Astrocyte (in vitro differentiated cells and primary cell): ENCODE data around the gene GBF1. TPM values are rescaled to one million over a fixed set of nuclear protein-coding genes. Genes with fewer than 3 reads are reported as not detected.

Source experiments
- DNase-seq: peaks from one replicate; pipeline ENCODE4 v3.0.0-alpha.2; 2010; ENCODE audit warnings: low read depth
- FAIRE-seq: peaks from 2 replicates; lab custom pipeline; 2011; peaks lifted over from hg19 to GRCh38; lab: Jason Lieb, UNC
- H2AFZ ChIP-seq: 2 replicates; pipeline ENCODE4 v1.6.0; 2012; ENCODE audit warnings: low read depth, low read length, inconsistent platforms
- H3K27ac ChIP-seq: 2 replicates; pipeline ENCODE4 v1.5.1; 2011; ENCODE audit warnings: low read depth, low read length, inconsistent platforms
- H3K27me3 ChIP-seq: 2 replicates; pipeline ENCODE4 v1.6.0; 2011; ENCODE audit warnings: low read length, inconsistent platforms; ENCODE audit not compliant: insufficient read depth
- H3K36me3 ChIP-seq: 2 replicates; pipeline ENCODE4 v1.5.1; 2011; ENCODE audit warnings: low read length, inconsistent platforms; ENCODE audit not compliant: insufficient read depth
- H3K4me1 ChIP-seq: 2 replicates; pipeline ENCODE4 v1.5.1; 2011; ENCODE audit warnings: low read length, inconsistent platforms; ENCODE audit not compliant: insufficient read depth
- H3K4me2 ChIP-seq: 2 replicates; pipeline ENCODE4 v1.6.0; 2012; ENCODE audit warnings: low read length, inconsistent platforms
- H3K4me3 ChIP-seq: 2 replicates; pipeline ENCODE4 v1.5.1; 2011; ENCODE audit warnings: low read depth, mild to moderate bottlenecking, low read length, inconsistent platforms; ENCODE audit not compliant: insufficient read depth
- H3K79me2 ChIP-seq: 2 replicates; pipeline ENCODE4 v1.6.0; 2012; ENCODE audit warnings: mild to moderate bottlenecking, low read length, inconsistent platforms; ENCODE audit not compliant: insufficient read depth
- H3K9ac ChIP-seq: 2 replicates; pipeline ENCODE4 v1.6.0; 2012; ENCODE audit warnings: mild to moderate bottlenecking, low read length, inconsistent platforms
- H3K9me3 ChIP-seq: 2 replicates; pipeline ENCODE4 v1.5.1; 2012; ENCODE audit warnings: low read depth, mild to moderate bottlenecking, low read length, inconsistent platforms; ENCODE audit not compliant: insufficient read depth
- H4K20me1 ChIP-seq: 2 replicates; pipeline ENCODE4 v1.6.0; 2012; ENCODE audit warnings: low read length, inconsistent platforms; ENCODE audit not compliant: insufficient read depth
- H3K27ac Mint-ChIP-seq: one replicate; pipeline ENCODE4 v1.8.0; 2021; ENCODE audit warnings: mild to moderate bottlenecking, mixed read lengths; ENCODE audit not compliant: unreplicated experiment
- H3K27me3 Mint-ChIP-seq: one replicate; pipeline ENCODE4 v1.8.0; 2021; ENCODE audit warnings: low read depth, mixed read lengths; ENCODE audit not compliant: unreplicated experiment
- H3K36me3 Mint-ChIP-seq: one replicate; pipeline ENCODE4 v1.8.0; 2021; ENCODE audit warnings: low read depth, mixed read lengths; ENCODE audit not compliant: unreplicated experiment
- H3K4me1 Mint-ChIP-seq: one replicate; pipeline ENCODE4 v1.8.0; 2021; ENCODE audit warnings: low read depth, mixed read lengths; ENCODE audit not compliant: unreplicated experiment
- H3K4me3 Mint-ChIP-seq: one replicate; pipeline ENCODE4 v1.8.0; 2021; ENCODE audit warnings: mild to moderate bottlenecking, moderate library complexity, mixed read lengths; ENCODE audit not compliant: unreplicated experiment
- H3K9me3 Mint-ChIP-seq: one replicate; pipeline ENCODE4 v1.8.0; 2021; ENCODE audit warnings: mild to moderate bottlenecking, mixed read lengths; ENCODE audit not compliant: unreplicated experiment
- EZH2 ChIP-seq: IDR thresholded peaks from 2 replicates; pipeline ENCODE4 v1.6.1; 2012; ENCODE audit warnings: mild to moderate bottlenecking, low read length, inconsistent platforms; ENCODE audit not compliant: insufficient read depth
- total RNA-seq: library from RNA; stranded (reverse); gene quantifications from 2 replicates; pipeline ENCODE4 v1.2.1, GENCODE V29; 2021
- TF ChIP-seq, protein P1 (sequence below): IDR thresholded peaks from 2 replicates; pipeline ENCODE4 v1.5.1; 2011; ENCODE audit warnings: low read depth, mild to moderate bottlenecking, inconsistent platforms, low read length, moderate library complexity; ENCODE audit not compliant: insufficient read depth

The GBF1 gene
- total RNA-seq, 1 donor from 2014 or later = 72.8 TPM

GRCh38 chr10:102261842-102262241 is 16.5 kb downstream of the GBF1 start:
- Histone ChIP-seq H3K27ac (no peak overlapping the region), H2AFZ (no peak overlapping the region), H4K20me1 (peaks cover 92% of the 10 kb centered on the region), H3K9ac (no peak overlapping the region), H3K4me3 (no peak overlapping the region), H3K4me1 (no peaks in the 10 kb centered on the region), H3K4me2 (no peak overlapping the region), H3K9me3 (no peaks in the 10 kb centered on the region), H3K36me3 (peaks cover 25% of the 10 kb centered on the region), H3K27me3 (no peaks in the 10 kb centered on the region), H3K79me2 (peaks cover 81% of the 10 kb centered on the region)
- Mint-ChIP-seq H3K9me3 (no peaks in the 10 kb centered on the region), H3K27ac (no peak overlapping the region), H3K36me3 (peaks cover 13% of the 10 kb centered on the region), H3K27me3 (no peaks in the 10 kb centered on the region), H3K4me3 (no peak overlapping the region), H3K4me1 (peaks cover 26% of the 10 kb centered on the region)
- DNase-seq (no peak), FAIRE-seq (no peak)
- TF ChIP-seq, protein P1, sequence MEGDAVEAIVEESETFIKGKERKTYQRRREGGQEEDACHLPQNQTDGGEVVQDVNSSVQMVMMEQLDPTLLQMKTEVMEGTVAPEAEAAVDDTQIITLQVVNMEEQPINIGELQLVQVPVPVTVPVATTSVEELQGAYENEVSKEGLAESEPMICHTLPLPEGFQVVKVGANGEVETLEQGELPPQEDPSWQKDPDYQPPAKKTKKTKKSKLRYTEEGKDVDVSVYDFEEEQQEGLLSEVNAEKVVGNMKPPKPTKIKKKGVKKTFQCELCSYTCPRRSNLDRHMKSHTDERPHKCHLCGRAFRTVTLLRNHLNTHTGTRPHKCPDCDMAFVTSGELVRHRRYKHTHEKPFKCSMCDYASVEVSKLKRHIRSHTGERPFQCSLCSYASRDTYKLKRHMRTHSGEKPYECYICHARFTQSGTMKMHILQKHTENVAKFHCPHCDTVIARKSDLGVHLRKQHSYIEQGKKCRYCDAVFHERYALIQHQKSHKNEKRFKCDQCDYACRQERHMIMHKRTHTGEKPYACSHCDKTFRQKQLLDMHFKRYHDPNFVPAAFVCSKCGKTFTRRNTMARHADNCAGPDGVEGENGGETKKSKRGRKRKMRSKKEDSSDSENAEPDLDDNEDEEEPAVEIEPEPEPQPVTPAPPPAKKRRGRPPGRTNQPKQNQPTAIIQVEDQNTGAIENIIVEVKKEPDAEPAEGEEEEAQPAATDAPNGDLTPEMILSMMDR = no peak
- TF ChIP-seq EZH2 = no peak

DNA sequence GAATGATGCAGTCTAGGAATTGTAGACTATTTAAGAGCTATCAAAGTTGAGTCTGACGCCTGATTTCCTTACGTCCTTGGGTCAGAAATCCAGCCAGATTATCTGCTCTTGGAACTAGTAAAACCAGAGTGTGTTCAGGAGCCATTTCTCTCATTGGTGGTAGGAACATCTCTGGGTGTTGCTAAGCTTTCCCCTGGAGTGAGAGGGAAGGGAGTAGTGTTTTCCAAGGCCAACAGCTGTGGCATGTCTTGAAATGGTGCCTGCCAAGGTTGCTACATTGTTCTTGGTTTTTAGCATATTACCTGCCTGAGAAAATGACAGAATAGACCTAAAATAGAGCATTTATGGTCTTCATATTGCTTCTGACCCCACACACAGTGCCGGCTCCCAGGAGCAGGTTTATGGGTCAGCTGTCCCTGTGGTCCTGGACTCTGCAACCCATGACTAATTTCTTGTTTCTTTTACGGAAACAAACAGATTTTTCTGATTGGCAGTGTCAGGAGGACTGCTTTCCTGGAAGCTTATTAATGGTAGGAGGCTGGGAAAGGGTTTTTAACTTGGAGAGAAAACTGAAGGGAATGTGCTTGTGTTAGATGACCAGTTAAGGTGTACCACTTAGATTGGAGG is 17.5 kb downstream of the GBF1 start:
- Mint-ChIP-seq H3K27me3 (no peaks in the 10 kb centered on the region), H3K9me3 (no peaks in the 10 kb centered on the region), H3K36me3 (peaks cover 13% of the 10 kb centered on the region), H3K4me3 (no peak overlapping the region), H3K4me1 (peaks cover 28% of the 10 kb centered on the region), H3K27ac (no peak overlapping the region)
- DNase-seq (no peak), FAIRE-seq (peak; percentile 5)
- Histone ChIP-seq H3K36me3 (peaks cover 25% of the 10 kb centered on the region), H4K20me1 (peaks cover 92% of the 10 kb centered on the region), H3K4me1 (peaks cover 6% of the 10 kb centered on the region), H3K9ac (no peak overlapping the region), H3K27ac (no peak overlapping the region), H3K27me3 (no peaks in the 10 kb centered on the region), H3K4me3 (no peak overlapping the region), H3K4me2 (no peak overlapping the region), H2AFZ (no peak overlapping the region), H3K9me3 (no peaks in the 10 kb centered on the region), H3K79me2 (peaks cover 74% of the 10 kb centered on the region)
- TF ChIP-seq, protein P1 = no peak
- no peak for TF ChIP-seq EZH2

GRCh38 chr10:102264371-102264770 is 19.0 kb downstream of the GBF1 start:
- H3K27me3 Mint-ChIP-seq = no peaks in the 10 kb centered on the region
- no peak overlapping the region for H3K4me3 Mint-ChIP-seq
- TF ChIP-seq EZH2 = no peak
- TF ChIP-seq, protein P1 = no peak
- no peak for FAIRE-seq
- Histone ChIP-seq H3K9ac (no peak overlapping the region), H3K4me2 (no peak overlapping the region), H4K20me1 (peaks cover 94% of the 10 kb centered on the region), H3K27ac (no peak overlapping the region), H3K4me3 (no peak overlapping the region), H3K79me2 (peaks cover 72% of the 10 kb centered on the region), H3K27me3 (no peaks in the 10 kb centered on the region), H3K4me1 (peaks cover 21% of the 10 kb centered on the region), H2AFZ (no peak overlapping the region), H3K36me3 (peaks cover 25% of the 10 kb centered on the region), H3K9me3 (no peaks in the 10 kb centered on the region)
- H3K27ac Mint-ChIP-seq = no peak overlapping the region
- H3K36me3 Mint-ChIP-seq = peaks cover 19% of the 10 kb centered on the region
- H3K4me1 Mint-ChIP-seq = peaks cover 43% of the 10 kb centered on the region
- no peaks in the 10 kb centered on the region for H3K9me3 Mint-ChIP-seq
- DNase-seq = no peak
